Ishikawa (cell line): Measurements from ENCODE around the gene RAP1GAP2.

ENCODE experiments used
- CEBPB ChIP-seq: IDR thresholded peaks from 2 replicates; pipeline ENCODE4 v1.6.1; 2012
- CREB1 ChIP-seq: IDR thresholded peaks from 2 replicates; pipeline ENCODE4 v1.6.1; 2012; ENCODE audit warnings: low read depth
- EGR1 ChIP-seq: IDR thresholded peaks from 2 replicates; pipeline ENCODE4 v1.6.1; 2012
- EP300 ChIP-seq: IDR thresholded peaks from 2 replicates; pipeline ENCODE4 v1.6.1; 2012; ENCODE audit warnings: borderline replicate concordance
- FOXM1 ChIP-seq: IDR thresholded peaks from 2 replicates; pipeline ENCODE4 v1.6.1; 2012; ENCODE audit warnings: low read depth, borderline replicate concordance
- MAX ChIP-seq: IDR thresholded peaks from 2 replicates; pipeline ENCODE4 v1.6.1; 2012
- NFIC ChIP-seq: IDR thresholded peaks from 2 replicates; pipeline ENCODE4 v1.6.1; 2012
- RAD21 ChIP-seq: IDR thresholded peaks from 2 replicates; pipeline ENCODE4 v1.6.1; 2012; ENCODE audit warnings: low read depth
- TAF1 ChIP-seq: IDR thresholded peaks from 2 replicates; pipeline ENCODE4 v1.6.1; 2012; ENCODE audit warnings: low read depth, mild to moderate bottlenecking
- TCF12 ChIP-seq: IDR thresholded peaks from 2 replicates; pipeline ENCODE4 v1.6.1; 2012; ENCODE audit warnings: low read depth
- TEAD4 ChIP-seq: IDR thresholded peaks from 2 replicates; pipeline ENCODE4 v1.6.1; 2012
- USF1 ChIP-seq: IDR thresholded peaks from 2 replicates; pipeline ENCODE4 v1.6.1; 2012
- YY1 ChIP-seq: IDR thresholded peaks from 2 replicates; pipeline ENCODE4 v1.6.1; 2012; ENCODE audit warnings: low read depth
- ZBTB7A ChIP-seq: IDR thresholded peaks from 2 replicates; pipeline ENCODE4 v1.6.1; 2012; ENCODE audit warnings: low read depth
- TF ChIP-seq, protein P1 (sequence below): IDR thresholded peaks from 2 replicates; pipeline ENCODE4 v1.6.1; 2012; ENCODE audit warnings: low read depth, mild to moderate bottlenecking

RAP1GAP2 gene

GRCh38 chr17:2940352-2940751, 144.1 kb downstream of the RAP1GAP2 start:
- TF ChIP-seq EGR1 (no peak), MAX (no peak), CREB1 (no peak), FOXM1 (no peak), TEAD4 (no peak), CEBPB (no peak), RAD21 (no peak), TAF1 (no peak)
- TF ChIP-seq, protein P1, sequence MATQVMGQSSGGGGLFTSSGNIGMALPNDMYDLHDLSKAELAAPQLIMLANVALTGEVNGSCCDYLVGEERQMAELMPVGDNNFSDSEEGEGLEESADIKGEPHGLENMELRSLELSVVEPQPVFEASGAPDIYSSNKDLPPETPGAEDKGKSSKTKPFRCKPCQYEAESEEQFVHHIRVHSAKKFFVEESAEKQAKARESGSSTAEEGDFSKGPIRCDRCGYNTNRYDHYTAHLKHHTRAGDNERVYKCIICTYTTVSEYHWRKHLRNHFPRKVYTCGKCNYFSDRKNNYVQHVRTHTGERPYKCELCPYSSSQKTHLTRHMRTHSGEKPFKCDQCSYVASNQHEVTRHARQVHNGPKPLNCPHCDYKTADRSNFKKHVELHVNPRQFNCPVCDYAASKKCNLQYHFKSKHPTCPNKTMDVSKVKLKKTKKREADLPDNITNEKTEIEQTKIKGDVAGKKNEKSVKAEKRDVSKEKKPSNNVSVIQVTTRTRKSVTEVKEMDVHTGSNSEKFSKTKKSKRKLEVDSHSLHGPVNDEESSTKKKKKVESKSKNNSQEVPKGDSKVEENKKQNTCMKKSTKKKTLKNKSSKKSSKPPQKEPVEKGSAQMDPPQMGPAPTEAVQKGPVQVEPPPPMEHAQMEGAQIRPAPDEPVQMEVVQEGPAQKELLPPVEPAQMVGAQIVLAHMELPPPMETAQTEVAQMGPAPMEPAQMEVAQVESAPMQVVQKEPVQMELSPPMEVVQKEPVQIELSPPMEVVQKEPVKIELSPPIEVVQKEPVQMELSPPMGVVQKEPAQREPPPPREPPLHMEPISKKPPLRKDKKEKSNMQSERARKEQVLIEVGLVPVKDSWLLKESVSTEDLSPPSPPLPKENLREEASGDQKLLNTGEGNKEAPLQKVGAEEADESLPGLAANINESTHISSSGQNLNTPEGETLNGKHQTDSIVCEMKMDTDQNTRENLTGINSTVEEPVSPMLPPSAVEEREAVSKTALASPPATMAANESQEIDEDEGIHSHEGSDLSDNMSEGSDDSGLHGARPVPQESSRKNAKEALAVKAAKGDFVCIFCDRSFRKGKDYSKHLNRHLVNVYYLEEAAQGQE = no peak

DNA sequence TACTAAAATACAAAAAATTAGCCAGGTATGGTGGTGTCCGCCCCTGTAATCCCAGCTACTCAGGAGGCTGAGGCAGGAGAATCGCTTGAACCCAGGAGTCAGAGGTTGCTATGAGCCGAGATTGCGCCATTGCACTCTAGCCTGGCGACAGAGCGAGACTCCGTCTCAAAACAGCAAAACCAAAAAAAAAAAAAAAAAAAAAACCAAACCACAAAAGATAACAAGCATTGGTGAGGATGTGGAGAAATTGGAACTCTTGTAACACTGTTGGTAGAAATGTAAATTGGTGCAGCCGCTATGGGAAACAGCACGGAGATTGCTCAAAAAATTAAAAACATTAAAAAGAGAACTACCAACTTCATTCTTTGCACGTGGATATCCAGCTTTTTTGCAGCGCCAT, 147.7 kb downstream of the RAP1GAP2 start:
- TF ChIP-seq TAF1 (no peak), RAD21 (no peak), NFIC (no peak), CEBPB (no peak), CREB1 (no peak), YY1 (no peak)
- TF ChIP-seq, protein P1 = no peak

DNA sequence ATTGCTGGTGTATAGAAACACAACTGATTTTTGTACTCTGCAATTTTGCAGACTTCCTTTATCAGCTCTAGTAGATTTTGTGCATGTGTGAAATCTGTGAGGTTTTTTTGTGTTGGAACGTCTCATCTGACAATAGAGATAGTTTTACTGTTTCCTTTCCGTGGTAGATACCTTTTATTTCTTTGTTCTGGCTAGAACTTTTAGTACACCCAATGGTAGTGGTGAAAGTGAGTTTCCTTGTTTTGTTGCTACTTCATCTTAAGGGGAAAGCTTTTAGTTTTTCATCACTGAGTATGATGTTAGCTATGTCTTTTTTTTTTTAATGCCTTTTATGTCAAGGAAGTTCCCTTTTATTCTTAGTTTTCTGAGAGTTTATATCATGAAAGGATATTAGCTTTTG, 149.1 kb downstream of the RAP1GAP2 start:
- TF ChIP-seq EP300 = no peak
- no peak for TF ChIP-seq TAF1
- TF ChIP-seq EGR1 = no peak
- no peak for TF ChIP-seq ZBTB7A

DNA sequence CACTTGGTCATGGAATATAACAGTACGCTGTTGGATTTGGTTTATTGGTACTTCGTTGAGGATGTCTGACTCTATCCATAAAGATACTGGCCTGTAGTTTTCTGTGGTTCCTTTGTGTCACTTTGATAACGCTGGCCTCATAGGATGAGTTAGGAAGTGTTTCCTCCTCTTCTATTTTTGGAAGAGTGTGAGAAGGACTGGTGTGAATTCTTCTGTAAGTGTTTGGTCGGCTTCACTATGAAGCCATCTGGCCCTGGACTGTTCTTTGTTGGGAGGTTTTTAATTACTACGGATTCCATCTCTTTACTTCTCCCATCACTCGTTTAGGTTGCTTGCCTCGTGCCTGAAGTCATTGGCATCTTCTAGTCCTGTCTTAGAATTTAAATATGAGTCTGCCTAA, 149.9 kb downstream of the RAP1GAP2 start:
- no peak for TF ChIP-seq EP300
- TF ChIP-seq MAX = no peak
- no peak for TF ChIP-seq USF1
- TF ChIP-seq YY1 = no peak
- TF ChIP-seq ZBTB7A = no peak

- TF ChIP-seq ZBTB7A = no peak
- TF ChIP-seq CREB1 = no peak
- no peak for TF ChIP-seq EGR1
- TF ChIP-seq TCF12 = no peak
- TF ChIP-seq USF1 = no peak
- TF ChIP-seq TEAD4 = no peak
- TF ChIP-seq EP300 = no peak
- no peak for TF ChIP-seq TAF1
- no peak for TF ChIP-seq YY1
- TF ChIP-seq FOXM1 = no peak
- TF ChIP-seq MAX = no peak
- TF ChIP-seq, protein P1 = no peak
- no peak for TF ChIP-seq RAD21
- no peak for TF ChIP-seq CEBPB
- no peak for TF ChIP-seq NFIC
These were observed 151.3 kb downstream of the RAP1GAP2 start for GRCh38 chr17:2947588-2947950.
